OCI-LY3 (cell line): ENCODE data around the gene GPR142.

Experiments used
- EZH2phosphoT487 ChIP-seq: fragments of 200-600 bp; shearing (Covaris generic); IDR thresholded peaks from 2 replicates; pipeline ENCODE4 v1.6.1; 2018; ENCODE audit warnings: antibody characterized with exemption, mixed run types, low read depth
- TF ChIP-seq, protein P1 (sequence below): fragments of 200-600, 300-600 bp; sonication (generic); IDR thresholded peaks from 2 replicates; pipeline ENCODE4 v1.5.1; 2014; ENCODE audit warnings: antibody characterized with exemption, low read length, low read depth

DNA sequence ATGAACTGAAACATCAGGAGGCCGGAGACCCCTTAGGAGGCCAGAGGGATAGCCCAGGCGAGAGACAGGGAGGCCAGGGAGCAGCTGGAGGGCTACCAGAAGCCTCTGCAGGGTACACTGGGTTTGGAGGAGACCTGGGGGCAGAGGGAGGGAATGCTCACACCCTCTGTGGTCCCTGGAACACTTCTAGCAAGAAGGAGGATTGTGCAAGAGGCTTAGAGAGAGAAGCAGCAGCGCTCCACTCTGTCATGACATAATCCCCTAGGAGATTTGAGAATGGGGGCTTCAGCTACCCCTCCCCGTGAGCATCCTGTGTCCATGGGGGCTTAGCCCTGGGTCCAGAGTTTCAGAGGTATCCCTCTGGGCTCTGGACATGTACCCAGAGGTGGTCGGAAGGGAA lies 15.8 kb downstream of the GPR142 start:
- TF ChIP-seq, protein P1, sequence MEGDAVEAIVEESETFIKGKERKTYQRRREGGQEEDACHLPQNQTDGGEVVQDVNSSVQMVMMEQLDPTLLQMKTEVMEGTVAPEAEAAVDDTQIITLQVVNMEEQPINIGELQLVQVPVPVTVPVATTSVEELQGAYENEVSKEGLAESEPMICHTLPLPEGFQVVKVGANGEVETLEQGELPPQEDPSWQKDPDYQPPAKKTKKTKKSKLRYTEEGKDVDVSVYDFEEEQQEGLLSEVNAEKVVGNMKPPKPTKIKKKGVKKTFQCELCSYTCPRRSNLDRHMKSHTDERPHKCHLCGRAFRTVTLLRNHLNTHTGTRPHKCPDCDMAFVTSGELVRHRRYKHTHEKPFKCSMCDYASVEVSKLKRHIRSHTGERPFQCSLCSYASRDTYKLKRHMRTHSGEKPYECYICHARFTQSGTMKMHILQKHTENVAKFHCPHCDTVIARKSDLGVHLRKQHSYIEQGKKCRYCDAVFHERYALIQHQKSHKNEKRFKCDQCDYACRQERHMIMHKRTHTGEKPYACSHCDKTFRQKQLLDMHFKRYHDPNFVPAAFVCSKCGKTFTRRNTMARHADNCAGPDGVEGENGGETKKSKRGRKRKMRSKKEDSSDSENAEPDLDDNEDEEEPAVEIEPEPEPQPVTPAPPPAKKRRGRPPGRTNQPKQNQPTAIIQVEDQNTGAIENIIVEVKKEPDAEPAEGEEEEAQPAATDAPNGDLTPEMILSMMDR: no peak
- no peak for TF ChIP-seq EZH2phosphoT487
